GM12878 (cell line): ENCODE data around the gene PPP1R26. TPM values are rescaled to one million over a fixed set of nuclear protein-coding genes. Genes with fewer than 3 reads are reported as not detected.
"Not testable (repeated sequence)": the region's sequence is repeated elsewhere in the genome, so short reads cannot be mapped to it uniquely, and the experiment has no call there.

Experiments
- ATAC-seq: fragments of 200-7000 bp; cut with Tn5 transposase; 3 replicates; pipeline ENCODE4 v1.9.1; 2020; ENCODE audit warnings: mild to moderate bottlenecking, moderate library complexity
- BruUV-seq: library from RNA; stranded (reverse); fragments of 400-500 nt; replicated peaks from 2 replicates; lab custom pipeline; 2021; lab: Mats Ljungman, UMichigan
- CTCF ChIA-PET: fragments of 300-600 bp; sonication (Branson Sonifier 250); formaldehyde crosslinking; extraction: SDS; loops from one replicate; lab custom pipeline; 2021; ENCODE audit warnings: inconsistent platforms; lab: Yijun Ruan, JAX
- POLR2A ChIA-PET: fragments of 350-600 bp; formaldehyde crosslinking; extraction: SDS; loops from one replicate; lab custom pipeline; 2021; ENCODE audit warnings: inconsistent platforms; lab: Charles Lee
- RAD21 ChIA-PET: fragments of 300-600 bp; sonication (Branson Sonifier 250); formaldehyde crosslinking; loops from one replicate; lab custom pipeline; 2023; ENCODE audit warnings: antibody characterized with exemption; ENCODE audit not compliant: unreplicated experiment; lab: Charles Lee
- SMC1A ChIA-PET: fragments of 300-600 bp; sonication (Branson Sonifier 250); formaldehyde crosslinking; loops from one replicate; lab custom pipeline; 2023; ENCODE audit not compliant: unreplicated experiment, uncharacterized antibody; lab: Charles Lee
- DNase-seq: peaks from one replicate; pipeline ENCODE4 v3.0.0-alpha.2; 2011; ENCODE audit warnings: low read depth, low spot score
- FAIRE-seq: peaks from 3 replicates; lab custom pipeline; 2011; peaks lifted over from hg19 to GRCh38; lab: Jason Lieb, UNC
- H2AFZ ChIP-seq: 2 replicates; pipeline ENCODE4 v1.6.0; 2011; ENCODE audit warnings: low read depth, low read length, control low read depth; ENCODE audit not compliant: control insufficient read depth
- H3K27ac ChIP-seq: 2 replicates; pipeline ENCODE4 v1.5.1; 2011; ENCODE audit warnings: control low read depth; ENCODE audit not compliant: control insufficient read depth, insufficient read depth
- H3K27me3 ChIP-seq, 2 experiments: replicated peaks in 1 of 2; 2 replicates each; pipeline versions ENCODE4 v1.6.0 to v1.6.1; 2011; ENCODE audit warnings: low read length in 1 of 2; ENCODE audit not compliant: control insufficient read depth in 2 of 2, insufficient read depth in 2 of 2
- H3K36me3 ChIP-seq, 2 experiments: 2 replicates each; pipeline ENCODE4 v1.5.1; 2011; ENCODE audit warnings: low read length in 1 of 2; ENCODE audit not compliant: control insufficient read depth in 2 of 2, insufficient read depth in 2 of 2
- H3K4me1 ChIP-seq: 2 replicates; pipeline ENCODE4 v1.6.1; 2011; ENCODE audit warnings: mild to moderate bottlenecking, low read length, moderate library complexity, mixed read lengths; ENCODE audit not compliant: control insufficient read depth, insufficient read depth
- H3K4me2 ChIP-seq: 2 replicates; pipeline ENCODE4 v1.6.0; 2011; ENCODE audit warnings: control low read depth; ENCODE audit not compliant: control insufficient read depth, insufficient read depth
- H3K4me3 ChIP-seq: fragments of 200-600 bp; sonication (generic); 2 replicates; pipeline ENCODE4 v1.5.1; 2016
- H3K79me2 ChIP-seq: 2 replicates; pipeline ENCODE4 v1.6.0; 2011; ENCODE audit warnings: low read length; ENCODE audit not compliant: control insufficient read depth, insufficient read depth
- H3K9ac ChIP-seq: 2 replicates; pipeline ENCODE4 v1.8.0; 2011; ENCODE audit warnings: low read length, control low read depth, mixed read lengths; ENCODE audit not compliant: control insufficient read depth, insufficient read depth
- H3K9me3 ChIP-seq: replicated peaks from 3 replicates; pipeline ENCODE4 v1.5.1; 2011; ENCODE audit warnings: mild to moderate bottlenecking, low read length; ENCODE audit not compliant: control insufficient read depth, insufficient read depth
- H4K20me1 ChIP-seq: 2 replicates; pipeline ENCODE4 v1.6.0; 2011; ENCODE audit not compliant: control insufficient read depth, insufficient read depth
- MTA2 ChIP-seq: fragments of 450-650 bp; IDR thresholded peaks from 2 replicates; pipeline ENCODE4 v1.6.1; 2016; ENCODE audit warnings: low read depth, mild to moderate bottlenecking, moderate library complexity
- RUNX3 ChIP-seq: IDR thresholded peaks from 2 replicates; pipeline ENCODE4 v1.6.1; 2012; ENCODE audit warnings: low read length, inconsistent platforms
- ZNF622 ChIP-seq: fragments of 450-650 bp; IDR thresholded peaks from 2 replicates; pipeline ENCODE4 v1.6.1; 2017; ENCODE audit warnings: mild to moderate bottlenecking, inconsistent platforms
- WGBS: methylation state at CpG from one replicate; pipeline ENCODE4 v1.1.6; 2016; ENCODE audit warnings: low lambda C conversion rate; ENCODE audit not compliant: insufficient replicate concordance, insufficient coverage; ENCODE audit errors: missing lambda C conversion rate; 5-methylcytosine and 5-hydroxymethylcytosine counted together
- in situ Hi-C: fragments of 300-500 bp; cut with MboI; formaldehyde crosslinking; loops from 9 replicates; pipeline ENCODE4 v1.14.3; 2018; ENCODE audit warnings: mixed read lengths
- intact Hi-C: fragments of 100-400 bp; cut with micrococcal nuclease; formaldehyde crosslinking; loops from one replicate; pipeline ENCODE4 v1.14.2; 2022; ENCODE audit not compliant: unreplicated experiment
- polyA plus RNA-seq, 11 experiments: library from polyadenylated mRNA; depleted of rRNA in 4 of 11; unstranded in 6 of 11; stranded (reverse) in 5 of 11; fragments of >200 nt; fragmentation: Nextera tagmentation in 4 of 11; fragmentation: Illumina TruSeq in 1 of 11; extraction: Ambion mirVana in 4 of 11; extraction: Trizol in 1 of 11; gene quantifications; 1 replicate in 1 of 11; 2 replicates in 10 of 11; pipeline versions ENCODE4 v1.2.1 to v1.2.3, GENCODE V29; 2011 to 2016; ENCODE audit warnings: inconsistent platforms in 2 of 11, missing spikeins in 2 of 11, low read depth in 1 of 11
- total RNA-seq, 4 experiments: library from RNA; depleted of rRNA in 3 of 4; stranded (reverse); fragments of >200 nt in 3 of 4; fragmentation: Illumina TruSeq in 1 of 4; extraction: Trizol in 1 of 4; gene quantifications; 2 replicates each; pipeline versions ENCODE4 v1.2.1 to v1.2.3, GENCODE V29; 2013 to 2021
- TF ChIP-seq, protein P1 (sequence below): fragments of 450-650 bp; IDR thresholded peaks from 2 replicates; pipeline ENCODE4 v1.6.1; 2018; ENCODE audit warnings: borderline replicate concordance, mild to moderate bottlenecking; ENCODE audit not compliant: partially characterized antibody

PPP1R26 gene
- total and polyA plus RNA-seq, 10 of the 15 experiments (the other 5 are each of a cell fraction or from before 2014, with no cell fraction given): 0.02 to 1.9 (median 0.18) TPM

DNA sequence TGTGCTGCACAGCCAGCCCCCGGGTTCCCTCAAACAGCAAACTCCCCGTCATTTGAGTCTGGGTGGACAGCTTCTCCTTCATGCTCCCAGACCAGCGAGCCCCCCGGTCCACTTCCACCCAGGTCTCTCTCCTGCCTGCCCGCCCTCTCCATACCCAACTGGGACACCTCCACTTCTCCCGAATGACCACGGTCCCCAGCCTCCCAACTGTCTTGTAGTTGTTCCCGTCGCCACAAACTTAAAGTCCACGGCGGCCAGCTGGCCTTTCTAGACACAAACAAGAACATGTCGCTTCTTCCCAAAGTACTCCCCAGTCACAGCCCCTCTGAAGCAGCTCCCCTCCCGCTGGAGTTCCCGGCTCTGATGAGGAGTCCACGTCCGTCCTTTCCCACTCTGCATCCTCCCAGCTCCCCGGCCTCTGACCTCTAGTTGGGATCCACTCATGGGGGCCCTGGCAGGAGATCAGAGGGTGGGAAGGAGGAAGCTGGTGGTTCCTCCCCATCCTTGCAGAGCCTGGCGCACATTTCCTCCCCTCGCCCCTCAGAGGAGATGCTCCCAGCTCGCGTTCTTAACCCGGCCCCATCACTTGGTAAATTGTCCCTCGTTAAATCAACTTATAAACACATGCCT, 24.1 kb upstream of the PPP1R26 start (continued):
- TF ChIP-seq, protein P1, sequence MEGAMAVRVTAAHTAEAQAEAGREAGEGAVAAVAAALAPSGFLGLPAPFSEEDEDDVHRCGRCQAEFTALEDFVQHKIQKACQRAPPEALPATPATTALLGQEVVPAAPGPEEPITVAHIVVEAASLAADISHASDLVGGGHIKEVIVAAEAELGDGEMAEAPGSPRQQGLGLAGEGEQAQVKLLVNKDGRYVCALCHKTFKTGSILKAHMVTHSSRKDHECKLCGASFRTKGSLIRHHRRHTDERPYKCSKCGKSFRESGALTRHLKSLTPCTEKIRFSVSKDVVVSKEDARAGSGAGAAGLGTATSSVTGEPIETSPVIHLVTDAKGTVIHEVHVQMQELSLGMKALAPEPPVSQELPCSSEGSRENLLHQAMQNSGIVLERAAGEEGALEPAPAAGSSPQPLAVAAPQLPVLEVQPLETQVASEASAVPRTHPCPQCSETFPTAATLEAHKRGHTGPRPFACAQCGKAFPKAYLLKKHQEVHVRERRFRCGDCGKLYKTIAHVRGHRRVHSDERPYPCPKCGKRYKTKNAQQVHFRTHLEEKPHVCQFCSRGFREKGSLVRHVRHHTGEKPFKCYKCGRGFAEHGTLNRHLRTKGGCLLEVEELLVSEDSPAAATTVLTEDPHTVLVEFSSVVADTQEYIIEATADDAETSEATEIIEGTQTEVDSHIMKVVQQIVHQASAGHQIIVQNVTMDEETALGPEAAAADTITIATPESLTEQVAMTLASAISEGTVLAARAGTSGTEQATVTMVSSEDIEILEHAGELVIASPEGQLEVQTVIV: no peak

DNA sequence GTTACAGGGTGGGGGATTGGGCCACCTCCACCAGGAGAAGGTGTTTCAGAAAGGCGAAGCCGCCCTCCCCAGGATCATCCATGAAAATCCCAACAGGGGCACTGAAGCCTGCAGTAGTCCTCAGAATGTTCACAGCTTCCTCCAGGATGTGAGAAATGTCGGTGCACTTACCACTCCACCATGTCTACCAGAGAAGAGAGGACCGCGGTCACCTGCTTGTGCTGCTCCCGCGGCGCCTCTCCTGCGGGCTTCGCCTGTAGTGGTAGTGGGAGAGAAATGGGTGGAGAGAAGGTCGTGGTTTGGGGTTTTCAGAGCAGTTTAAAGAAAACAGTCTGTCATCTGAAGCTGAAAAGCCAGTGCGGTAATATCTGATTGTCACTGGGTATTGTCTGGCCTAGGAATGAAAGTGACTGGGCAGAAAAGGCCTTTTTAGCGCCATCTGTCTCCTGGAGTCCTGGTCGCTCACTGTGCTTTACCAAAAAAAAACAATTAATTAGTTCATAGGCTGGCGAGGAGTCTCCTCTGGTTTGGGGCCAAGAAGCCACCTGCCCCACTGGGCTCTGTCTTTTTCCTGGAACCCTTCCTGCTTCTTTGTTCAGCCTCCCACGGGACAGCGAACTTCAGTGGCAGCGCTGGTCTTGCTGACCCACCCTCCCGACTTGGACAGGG, 23.0 kb upstream of the PPP1R26 start:
- CTCF ChIA-PET: no interaction called here
- DNase-seq: no peak
- POLR2A ChIA-PET: no interaction called here
- in situ Hi-C loops (no loop called here), intact Hi-C loops (no loop called here)
- no peaks in the 10 kb centered on the region for H4K20me1 ChIP-seq
- H3K27ac ChIP-seq: no peak overlapping the region
- TF ChIP-seq ZNF622 (no peak), RUNX3 (no peak), MTA2 (no peak)
- H3K4me3 ChIP-seq: no peak overlapping the region
- BruUV-seq: no TSS peak
- no peak overlapping the region for H3K4me2 ChIP-seq
- no peak for FAIRE-seq
- WGBS: 51% methylated on average over 19 of the region's 19 CpGs
- H2AFZ ChIP-seq: no peak overlapping the region
- H3K9me3 ChIP-seq: no peaks in the 10 kb centered on the region; the same call in 2 of the 3 replicates
- H3K27me3 ChIP-seq: peaks cover 0 to 4% of the 10 kb centered on the region in 2 experiments; a peak in 1 of 4 replicates
- H3K79me2 ChIP-seq: no peaks in the 10 kb centered on the region
- no peaks in the 10 kb centered on the region for H3K4me1 ChIP-seq
- H3K9ac ChIP-seq: no peak overlapping the region
- no peaks in the 10 kb centered on the region for H3K36me3 ChIP-seq
- RAD21 ChIA-PET: no interaction called here
- SMC1A ChIA-PET: no interaction called here
- ATAC-seq: no peak

DNA sequence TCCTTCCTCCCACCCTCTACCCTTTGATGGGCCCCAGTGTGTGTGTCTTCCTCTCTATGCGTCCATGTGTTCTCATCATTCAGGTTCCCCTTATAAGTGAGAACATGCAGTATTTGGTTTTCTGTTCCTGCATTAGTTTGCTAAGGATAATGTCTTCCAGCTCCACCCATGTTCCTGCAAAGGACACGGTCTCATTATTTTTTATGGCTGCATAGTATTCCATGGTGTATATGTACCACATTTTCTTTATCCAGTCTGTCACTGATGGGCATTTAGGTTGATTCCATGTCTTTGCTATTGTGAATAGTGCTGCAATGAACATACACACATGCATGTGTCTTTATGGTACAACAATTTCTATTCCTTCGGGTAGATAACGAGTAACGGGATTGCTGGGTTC, 21.1 kb upstream of the PPP1R26 start:
- FAIRE-seq, BruUV-seq, H3K4me2 ChIP-seq, H2AFZ ChIP-seq, RAD21 ChIA-PET, H3K27me3 ChIP-seq, DNase-seq, SMC1A ChIA-PET, H3K4me1 ChIP-seq, CTCF ChIA-PET, ATAC-seq, H4K20me1 ChIP-seq, H3K9ac ChIP-seq, H3K79me2 ChIP-seq, H3K4me3 ChIP-seq, in situ Hi-C loops, intact Hi-C loops, H3K9me3 ChIP-seq, H3K36me3 ChIP-seq, H3K27ac ChIP-seq: not testable (repeated sequence)
- POLR2A ChIA-PET: interaction anchor here (0.7 kb wide), 1 partner anchor 43 kb away, joined by 3 read pairs; no protein-coding TSS in a partner anchor
- WGBS: 80% methylated on average over 5 of the region's 5 CpGs
